ENCODE results near the gene AKT1. TPM values are rescaled to one million over a fixed set of nuclear protein-coding genes. Genes with fewer than 3 reads are reported as not detected.

The AKT1 gene
- total RNA-seq, 1 donor from 2014 or later: 133 TPM

- H3K4me1 Mint-ChIP-seq (ENCODE audit: unreplicated experiment): no peaks in the 10 kb centered on the region
- DNase-seq (ENCODE audit: low spot score): no peak
- H3K36me3 Mint-ChIP-seq (ENCODE audit: low read depth, unreplicated experiment): no peaks in the 10 kb centered on the region
- TF ChIP-seq CTCF (IDR thresholded peaks at IDR 0.05; ENCODE audit: unreplicated experiment): no peak
- H3K9me3 Mint-ChIP-seq (ENCODE audit: unreplicated experiment): no peaks in the 10 kb centered on the region
- H3K4me3 Mint-ChIP-seq (ENCODE audit: unreplicated experiment): no peak overlapping the region
- H3K27ac Mint-ChIP-seq (ENCODE audit: unreplicated experiment): no peak overlapping the region
- H3K27me3 Mint-ChIP-seq (ENCODE audit: unreplicated experiment): peaks cover 5% of the 10 kb centered on the region
Measured at GRCh38 chr14:104808456-104808855, 12.9 kb upstream of the AKT1 start.

GRCh38 chr14:104806625-104807465 is 11.3 kb upstream of the AKT1 start:
- no peaks in the 10 kb centered on the region for H3K36me3 Mint-ChIP-seq (ENCODE audit: low read depth, unreplicated experiment)
- peaks cover 9% of the 10 kb centered on the region for H3K27me3 Mint-ChIP-seq (ENCODE audit: unreplicated experiment)
- no peak for DNase-seq (ENCODE audit: low spot score)
- H3K27ac Mint-ChIP-seq (ENCODE audit: unreplicated experiment): peak overlapping the region; percentile 15
- no peak for TF ChIP-seq CTCF (IDR thresholded peaks at IDR 0.05; ENCODE audit: unreplicated experiment)
- H3K4me3 Mint-ChIP-seq (ENCODE audit: unreplicated experiment): no peak overlapping the region
- H3K9me3 Mint-ChIP-seq (ENCODE audit: unreplicated experiment): no peaks in the 10 kb centered on the region
- H3K4me1 Mint-ChIP-seq (ENCODE audit: unreplicated experiment): no peaks in the 10 kb centered on the region

- Mint-ChIP-seq H3K36me3 (ENCODE audit: low read depth, unreplicated experiment) (no peaks in the 10 kb centered on the region), H3K9me3 (ENCODE audit: unreplicated experiment) (no peaks in the 10 kb centered on the region), H3K27me3 (ENCODE audit: unreplicated experiment) (peaks cover 6% of the 10 kb centered on the region), H3K4me3 (ENCODE audit: unreplicated experiment) (peak overlapping the region; percentile 14), H3K27ac (ENCODE audit: unreplicated experiment) (peak overlapping the region; percentile 15), H3K4me1 (ENCODE audit: unreplicated experiment) (no peaks in the 10 kb centered on the region)
- DNase-seq (ENCODE audit: low spot score): no peak
- no peak for TF ChIP-seq CTCF (IDR thresholded peaks at IDR 0.05; ENCODE audit: unreplicated experiment)
Measured at GRCh38 chr14:104805941-104806624, 10.5 kb upstream of the AKT1 start.

- no peak overlapping the region for H3K27ac Mint-ChIP-seq (ENCODE audit: unreplicated experiment)
- H3K36me3 Mint-ChIP-seq (ENCODE audit: low read depth, unreplicated experiment): no peaks in the 10 kb centered on the region
- no peak for DNase-seq (ENCODE audit: low spot score)
- no peaks in the 10 kb centered on the region for H3K4me1 Mint-ChIP-seq (ENCODE audit: unreplicated experiment)
- H3K4me3 Mint-ChIP-seq (ENCODE audit: unreplicated experiment): no peak overlapping the region
- no peak for TF ChIP-seq CTCF (IDR thresholded peaks at IDR 0.05; ENCODE audit: unreplicated experiment)
- peaks cover 6% of the 10 kb centered on the region for H3K27me3 Mint-ChIP-seq (ENCODE audit: unreplicated experiment)
- H3K9me3 Mint-ChIP-seq (ENCODE audit: unreplicated experiment): no peaks in the 10 kb centered on the region
Measured at GRCh38 chr14:104805326-104805678, 9.8 kb upstream of the AKT1 start.

Data from endothelial cell (in vitro differentiated cells).